Hepatocyte (in vitro differentiated cells): ENCODE measurements around the gene SPNS2. TPM values are rescaled to one million over a fixed set of nuclear protein-coding genes. Genes with fewer than 3 reads are reported as not detected.

ENCODE experiments used
- DNase-seq: peaks from one replicate; pipeline ENCODE4 v3.0.0-alpha.2; 2016; ENCODE audit warnings: low spot score
- H2AFZ ChIP-seq: fragments of 200-600 bp; sonication (generic); 2 replicates; pipeline ENCODE4 v1.6.0; 2016; ENCODE audit warnings: antibody characterized with exemption, mild to moderate bottlenecking
- H3K27ac ChIP-seq: fragments of 200-600 bp; sonication (generic); 2 replicates; pipeline ENCODE4 v1.5.1; 2016; ENCODE audit warnings: mild to moderate bottlenecking
- H3K27me3 ChIP-seq: fragments of 200-600 bp; sonication (generic); 2 replicates; pipeline ENCODE4 v1.6.1; 2016
- H3K36me3 ChIP-seq: fragments of 200-600 bp; sonication (generic); replicated peaks from 2 replicates; pipeline ENCODE4 v1.5.1; 2016; ENCODE audit warnings: low read depth; ENCODE audit not compliant: insufficient read depth
- H3K4me1 ChIP-seq: fragments of 200-600 bp; sonication (generic); 2 replicates; pipeline ENCODE4 v1.5.1; 2016; ENCODE audit warnings: mild to moderate bottlenecking, moderate library complexity; ENCODE audit not compliant: insufficient read depth
- H3K4me2 ChIP-seq: fragments of 200-600 bp; sonication (generic); 2 replicates; pipeline ENCODE4 v1.6.0; 2016
- H3K4me3 ChIP-seq: fragments of 200-600 bp; sonication (generic); 2 replicates; pipeline ENCODE4 v1.5.1; 2016; ENCODE audit warnings: mild to moderate bottlenecking
- H3K79me2 ChIP-seq: fragments of 200-600 bp; sonication (generic); 2 replicates; pipeline ENCODE4 v1.6.0; 2017; ENCODE audit warnings: mild to moderate bottlenecking
- H3K9me2 ChIP-seq: fragments of 200-600 bp; sonication (generic); replicated peaks from 2 replicates; pipeline ENCODE4 v1.6.0; 2017; ENCODE audit warnings: mild to moderate bottlenecking; ENCODE audit not compliant: insufficient read depth
- H3K9me3 ChIP-seq: fragments of 200-600 bp; sonication (generic); 2 replicates; pipeline ENCODE4 v1.5.1; 2016; ENCODE audit warnings: low read depth, mild to moderate bottlenecking
- H4K20me1 ChIP-seq: fragments of 200-600 bp; sonication (generic); 2 replicates; pipeline ENCODE4 v1.6.0; 2016; ENCODE audit warnings: mild to moderate bottlenecking; ENCODE audit not compliant: insufficient read depth, poor library complexity, severe bottlenecking
- EZH2 ChIP-seq: fragments of 200-600 bp; sonication (generic); IDR thresholded peaks from 2 replicates; pipeline ENCODE4 v1.6.1; 2016; ENCODE audit warnings: antibody characterized with exemption, mild to moderate bottlenecking, borderline replicate concordance
- EZH2phosphoT487 ChIP-seq: fragments of 200-600 bp; sonication (generic); IDR thresholded peaks from one replicate; pipeline ENCODE4 v1.6.1; 2018; ENCODE audit warnings: antibody characterized with exemption, mild to moderate bottlenecking, low read depth, moderate library complexity; ENCODE audit not compliant: unreplicated experiment, severe bottlenecking
- WGBS: methylation state at CpG from one replicate; pipeline ENCODE4 v1.1.6; 2016; ENCODE audit warnings: low lambda C conversion rate; ENCODE audit errors: missing lambda C conversion rate; 5-methylcytosine and 5-hydroxymethylcytosine counted together
- polyA plus RNA-seq: library from polyadenylated mRNA; unstranded; fragments of >200 nt; fragmentation: Nextera tagmentation; extraction: Ambion mirVana; gene quantifications from 2 replicates; pipeline ENCODE4 v1.2.1, GENCODE V29; 2016
- total RNA-seq: library from RNA; depleted of rRNA; stranded (reverse); fragments of >200 nt; gene quantifications from 2 replicates; pipeline ENCODE4 v1.2.3, GENCODE V29; 2014
- TF ChIP-seq, protein P1 (sequence below): fragments of 200-600 bp; sonication (generic); IDR thresholded peaks from 2 replicates; pipeline ENCODE4 v1.5.1; 2016; ENCODE audit warnings: antibody characterized with exemption, mild to moderate bottlenecking; ENCODE audit not compliant: poor library complexity

Gene SPNS2
- total and polyA plus RNA-seq, 2 experiments from 2014 or later = 5.6 to 10.3 TPM

DNA sequence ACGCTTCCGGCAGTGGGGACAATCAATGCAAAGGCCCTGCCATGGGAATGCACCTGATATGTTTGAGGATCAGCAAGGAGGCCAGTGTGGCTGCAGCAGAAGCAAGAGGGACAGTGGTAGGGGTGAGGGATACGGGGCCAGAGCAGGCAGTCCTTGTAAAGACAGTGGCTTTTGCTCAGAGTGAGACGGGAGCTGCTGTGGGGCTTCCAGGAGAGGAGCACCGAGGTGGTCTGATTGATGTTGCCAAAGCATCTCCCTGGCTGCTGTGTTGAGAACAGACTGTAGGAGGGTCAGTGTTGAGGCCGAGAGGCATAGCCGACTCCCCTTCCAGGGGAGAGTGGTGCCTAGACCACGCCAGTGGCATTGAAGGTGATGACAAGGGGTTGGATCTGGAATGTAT, 11.4 kb upstream of the SPNS2 start:
- Histone ChIP-seq H3K27ac (no peak overlapping the region), H3K4me1 (peaks cover 17% of the 10 kb centered on the region), H4K20me1 (no peaks in the 10 kb centered on the region), H2AFZ (no peak overlapping the region), H3K79me2 (no peaks in the 10 kb centered on the region), H3K9me2 (no peaks in the 10 kb centered on the region), H3K9me3 (no peaks in the 10 kb centered on the region), H3K4me3 (no peak overlapping the region), H3K36me3 (no peaks in the 10 kb centered on the region), H3K4me2 (no peak overlapping the region), H3K27me3 (no peaks in the 10 kb centered on the region)
- DNase-seq = no peak
- TF ChIP-seq, protein P1, sequence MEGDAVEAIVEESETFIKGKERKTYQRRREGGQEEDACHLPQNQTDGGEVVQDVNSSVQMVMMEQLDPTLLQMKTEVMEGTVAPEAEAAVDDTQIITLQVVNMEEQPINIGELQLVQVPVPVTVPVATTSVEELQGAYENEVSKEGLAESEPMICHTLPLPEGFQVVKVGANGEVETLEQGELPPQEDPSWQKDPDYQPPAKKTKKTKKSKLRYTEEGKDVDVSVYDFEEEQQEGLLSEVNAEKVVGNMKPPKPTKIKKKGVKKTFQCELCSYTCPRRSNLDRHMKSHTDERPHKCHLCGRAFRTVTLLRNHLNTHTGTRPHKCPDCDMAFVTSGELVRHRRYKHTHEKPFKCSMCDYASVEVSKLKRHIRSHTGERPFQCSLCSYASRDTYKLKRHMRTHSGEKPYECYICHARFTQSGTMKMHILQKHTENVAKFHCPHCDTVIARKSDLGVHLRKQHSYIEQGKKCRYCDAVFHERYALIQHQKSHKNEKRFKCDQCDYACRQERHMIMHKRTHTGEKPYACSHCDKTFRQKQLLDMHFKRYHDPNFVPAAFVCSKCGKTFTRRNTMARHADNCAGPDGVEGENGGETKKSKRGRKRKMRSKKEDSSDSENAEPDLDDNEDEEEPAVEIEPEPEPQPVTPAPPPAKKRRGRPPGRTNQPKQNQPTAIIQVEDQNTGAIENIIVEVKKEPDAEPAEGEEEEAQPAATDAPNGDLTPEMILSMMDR = no peak
- TF ChIP-seq EZH2 (no peak), EZH2phosphoT487 (no peak)
- WGBS = 87% methylated on average over 8 of the region's 8 CpGs

DNA sequence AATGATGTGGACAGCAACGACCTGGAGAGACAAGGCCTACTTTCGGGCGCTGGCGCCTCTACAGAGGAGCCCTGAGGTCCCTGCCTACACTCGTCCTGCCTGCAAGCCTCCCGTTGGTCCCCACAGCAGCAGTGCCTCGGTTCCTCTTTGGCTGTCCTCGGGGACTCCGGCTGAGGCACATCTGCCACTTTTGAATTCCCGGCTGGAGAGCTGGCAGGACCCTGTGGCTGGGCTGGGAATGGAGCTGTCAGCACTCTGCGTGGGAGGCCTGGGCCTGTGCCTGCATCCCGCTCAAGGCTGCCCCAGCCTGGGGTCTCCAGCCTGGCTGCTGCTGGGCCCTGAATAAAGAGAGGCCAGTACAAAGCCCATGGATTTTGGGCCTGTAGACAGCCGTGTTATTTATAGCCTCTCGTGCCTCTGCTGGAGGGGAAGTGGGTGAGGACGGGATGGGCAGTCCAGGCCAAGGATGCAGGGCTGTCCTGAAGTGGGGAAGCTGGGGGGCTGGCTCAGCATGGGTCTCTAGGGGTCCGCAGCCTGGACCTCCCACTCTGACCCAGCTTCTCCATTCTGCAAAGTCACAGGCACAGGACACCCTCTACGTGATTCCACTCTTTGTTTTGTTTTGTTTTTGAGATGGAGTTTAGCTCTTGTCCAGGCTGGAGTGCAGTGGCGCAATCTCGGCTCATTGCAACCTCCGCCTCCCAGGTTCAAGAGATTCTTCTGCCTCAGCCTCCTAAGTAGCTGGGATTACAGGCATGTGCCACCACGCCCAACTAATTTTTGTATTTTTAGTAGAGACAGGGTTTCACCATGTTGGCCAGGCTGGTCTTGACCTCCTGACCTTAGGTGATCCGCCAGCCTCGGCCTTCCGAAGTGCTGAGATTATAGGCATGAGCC, 10.6 kb upstream of the SPNS2 start:
- H3K79me2 ChIP-seq = no peaks in the 10 kb centered on the region
- TF ChIP-seq, protein P1 = no peak
- TF ChIP-seq EZH2 (no peak), EZH2phosphoT487 (no peak)
- H3K36me3 ChIP-seq = no peaks in the 10 kb centered on the region
- H3K27me3 ChIP-seq = no peaks in the 10 kb centered on the region
- H4K20me1 ChIP-seq = no peaks in the 10 kb centered on the region
- H3K4me2 ChIP-seq = no peak overlapping the region
- no peak overlapping the region for H2AFZ ChIP-seq
- DNase-seq = no peak
- peaks cover 10% of the 10 kb centered on the region for H3K4me1 ChIP-seq
- no peak overlapping the region for H3K4me3 ChIP-seq
- no peaks in the 10 kb centered on the region for H3K9me3 ChIP-seq
- H3K27ac ChIP-seq = no peak overlapping the region
- H3K9me2 ChIP-seq = no peaks in the 10 kb centered on the region
- WGBS = 78% methylated on average over 24 of the region's 24 CpGs

DNA sequence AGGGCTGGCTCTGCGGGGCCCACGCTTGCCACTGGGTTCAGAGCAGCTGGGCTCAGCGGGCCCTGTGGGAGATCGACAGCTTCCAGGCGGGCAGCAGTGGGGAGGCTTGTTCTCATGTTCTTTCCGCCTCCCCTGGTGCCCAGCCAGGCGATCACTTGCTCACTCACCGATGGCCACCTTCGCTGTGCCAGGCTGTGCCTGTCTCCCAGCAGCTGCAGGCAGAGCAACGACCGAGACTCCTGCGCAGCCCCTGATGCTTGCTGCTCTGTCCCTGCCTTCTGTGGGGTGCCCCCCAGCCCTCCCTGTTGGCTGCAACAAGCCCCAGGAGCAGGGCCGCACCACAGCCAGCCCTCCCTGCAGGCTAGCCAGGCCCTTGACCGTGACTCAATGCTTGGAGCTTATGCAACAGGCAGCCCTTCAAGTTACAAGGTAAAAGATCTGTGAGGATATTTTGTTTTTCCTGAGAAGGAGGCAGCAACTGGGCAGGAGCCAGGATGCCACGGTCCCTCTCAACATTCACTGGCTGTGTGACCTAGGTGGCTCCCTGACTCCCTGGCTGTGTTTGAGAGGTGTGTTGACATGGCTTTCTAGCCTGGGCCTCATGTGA, 9.6 kb upstream of the SPNS2 start:
- 92% methylated on average over 15 of the region's 15 CpGs for WGBS
- no peak for TF ChIP-seq EZH2
- TF ChIP-seq EZH2phosphoT487 = no peak
- TF ChIP-seq, protein P1 = no peak
- H3K36me3 ChIP-seq = no peaks in the 10 kb centered on the region
- no peaks in the 10 kb centered on the region for H3K79me2 ChIP-seq
- H3K4me2 ChIP-seq = no peak overlapping the region
- no peaks in the 10 kb centered on the region for H3K9me3 ChIP-seq
- H3K4me3 ChIP-seq = no peak overlapping the region
- H4K20me1 ChIP-seq = no peaks in the 10 kb centered on the region
- peaks cover under 1% of the 10 kb centered on the region for H3K4me1 ChIP-seq
- no peak overlapping the region for H2AFZ ChIP-seq
- DNase-seq = no peak
- no peaks in the 10 kb centered on the region for H3K27me3 ChIP-seq
- H3K27ac ChIP-seq = no peak overlapping the region
- no peaks in the 10 kb centered on the region for H3K9me2 ChIP-seq
